ENCODE measurements around the gene CDHR3.

DNA sequence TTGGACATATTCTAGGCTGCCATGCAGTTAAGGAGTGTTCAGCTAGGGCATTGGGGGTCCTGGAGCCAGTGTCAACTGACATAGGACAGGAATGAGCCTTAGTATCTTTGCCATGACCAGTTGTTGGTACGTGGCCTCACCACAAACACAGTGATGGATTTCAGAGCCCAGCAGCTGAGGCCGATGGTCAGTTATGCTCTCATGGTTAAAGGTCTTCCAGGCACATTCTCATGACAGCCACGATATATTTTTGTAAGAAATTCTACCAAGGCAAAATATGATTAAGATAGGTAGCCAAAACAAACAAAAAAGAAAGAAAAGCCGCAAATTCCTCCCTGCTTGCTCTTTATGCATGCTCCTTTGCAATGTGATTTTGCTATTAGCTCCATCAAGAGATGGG, 47.8 kb downstream of the CDHR3 start:
- TF ChIP-seq CTCF (IDR thresholded peaks at IDR 0.05) (no peak), POLR2A (IDR thresholded peaks at IDR 0.05) (no peak), EP300 (IDR thresholded peaks at IDR 0.05) (no peak)

All from gastroesophageal sphincter (tissue), 3 donors.